ENCODE measurements around the gene RANGAP1. TPM values are rescaled to one million over a fixed set of nuclear protein-coding genes. Genes with fewer than 3 reads are reported as not detected.

Gene RANGAP1
- total and polyA plus RNA-seq, 2 of the 4 experiments (the other 2 are of a cell fraction) = 71.2 to 148 TPM

DNA sequence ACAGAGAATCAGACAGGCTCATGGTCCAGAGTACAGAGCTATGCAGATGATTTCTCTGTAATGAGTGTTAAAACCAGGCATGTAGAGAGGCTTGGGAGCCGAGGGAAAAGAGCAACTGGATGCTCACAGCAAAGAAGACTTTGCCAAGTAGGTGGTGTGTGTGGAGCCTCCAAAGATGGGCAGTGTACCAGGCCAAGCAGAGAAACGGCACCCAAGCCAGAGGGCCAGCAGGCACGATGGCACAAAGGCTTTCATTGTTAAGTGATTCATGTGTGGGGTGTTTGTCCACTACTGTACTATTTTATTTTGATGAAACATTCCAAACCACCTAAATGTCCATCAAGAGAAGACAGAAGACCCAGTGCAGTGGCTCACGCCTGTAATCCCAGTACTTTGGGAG lies 11.1 kb downstream of the RANGAP1 start:
- Histone ChIP-seq H2AFZ (replicated peaks; ENCODE audit: low read length, poor library complexity) (no peak overlapping the region), H3K79me1 (ENCODE audit: low read depth in 1 of 2, low read length in 2 of 2) (peaks cover 41 to 60% of the 10 kb centered on the region in 2 experiments), H2BK15ac (ENCODE audit: low read depth, low read length) (no peak overlapping the region), H3K27me3 (ENCODE audit: control insufficient read depth, insufficient read depth, low read length) (no peaks in the 10 kb centered on the region), H3K18ac (ENCODE audit: low read depth, low read length) (no peak overlapping the region), H4K8ac (ENCODE audit: low read depth in 2 of 2, low read length in 2 of 2) (no peak overlapping the region), H3K4me1 (ENCODE audit: control insufficient read depth, insufficient read depth, low read length) (no peaks in the 10 kb centered on the region), H3K4me2 (ENCODE audit: low read depth, low read length) (no peak overlapping the region), H4K5ac (ENCODE audit: low read depth, low read length) (no peak overlapping the region), H3K23ac (ENCODE audit: low read depth, low read length) (peak overlapping the region; percentile 25; the same call in 1 of the 2 replicates), H2BK120ac (ENCODE audit: low read depth, low read length) (no peak overlapping the region), H4K20me1 (ENCODE audit: insufficient read depth, low read length) (peaks cover 17% of the 10 kb centered on the region), H3K27ac (ENCODE audit: insufficient read depth, low read length) (no peak overlapping the region), H2AK9ac (replicated peaks; ENCODE audit: low read depth, low read length, poor library complexity) (no peak overlapping the region), H2BK5ac (ENCODE audit: low read depth, low read length, poor library complexity, severe bottlenecking) (no peak overlapping the region), H4K91ac (ENCODE audit: insufficient read depth, low read depth, low read length) (no peak overlapping the region), H3K9me1 (ENCODE audit: insufficient read depth, low read length) (peaks cover 12% of the 10 kb centered on the region), H3K9ac (ENCODE audit: low read depth, low read length) (no peak overlapping the region), H3K36me3 (ENCODE audit: control insufficient read depth, insufficient read depth, low read length) (peaks cover 68% of the 10 kb centered on the region), H3K56ac (ENCODE audit: extremely low read depth, insufficient read depth, low read length) (no peak overlapping the region), H3K9me3 (ENCODE audit: control insufficient read depth, insufficient read depth, low read length) (no peaks in the 10 kb centered on the region), H2BK20ac (ENCODE audit: low read depth, low read length) (no peak overlapping the region), H3K4me3 (ENCODE audit: insufficient read depth, low read depth, low read length) (no peak overlapping the region), H2AK5ac (ENCODE audit: low read depth, low read length) (no peak overlapping the region), H3K14ac (replicated peaks; ENCODE audit: low read depth, low read length) (no peak overlapping the region), H3K4ac (ENCODE audit: low read depth, low read length) (no peak overlapping the region)
- BruUV-seq (replicated peaks) = no TSS peak
- ChIA-PET CTCF (no interaction called here), POLR2A (ENCODE audit: unreplicated experiment) (no interaction called here)
- no CpG with 5 or more reads among the region's 4 CpGs for WGBS, 2 experiments (ENCODE audit: extremely low coverage in 2 of 2, insufficient read length in 1 of 2)
- DNase-seq (no peak), ATAC-seq (ENCODE audit: low read depth) (no peak)
- intact Hi-C loops (cut with micrococcal nuclease) (no loop called here), in situ Hi-C loops (cut with MboI; ENCODE audit: low sequenced_read_pairs) (no loop called here), dilution Hi-C loops (cut with HindIII; ENCODE audit: low sequenced_read_pairs, unreplicated experiment) (no loop called here)
- no peak for TF ChIP-seq BHLHE40 (IDR thresholded peaks at IDR 0.05; ENCODE audit: low read depth, low read length)
- TF ChIP-seq SMC3 (IDR thresholded peaks at IDR 0.05; ENCODE audit: low read depth, low read length) = no peak
